IPS DF 6.9 (cell line): ENCODE data around the gene PPT2.
A peak's percentile ranks its signal among the peaks of the same experiment; 100 is the strongest.
"Not testable (repeated sequence)": the region's sequence is repeated elsewhere in the genome, so short reads cannot be mapped to it uniquely, and the experiment has no call there.

Source experiments
- DNase-seq: peaks from one replicate; pipeline ENCODE4 v3.0.0-alpha.2; 2013; ENCODE audit warnings: low read depth, low spot score
- H3K27ac ChIP-seq: one replicate; pipeline ENCODE4 v1.5.1; 2013; ENCODE audit warnings: low read length, control low read depth
- H3K27me3 ChIP-seq: 2 replicates; pipeline ENCODE4 v1.6.1; 2013; ENCODE audit warnings: mild to moderate bottlenecking, low read length; ENCODE audit not compliant: control insufficient read depth, insufficient read depth
- H3K36me3 ChIP-seq: 2 replicates; pipeline ENCODE4 v1.6.1; 2013; ENCODE audit warnings: low read length; ENCODE audit not compliant: control insufficient read depth, insufficient read depth
- H3K4me1 ChIP-seq: 2 replicates; pipeline ENCODE4 v1.6.1; 2013; ENCODE audit warnings: low read length; ENCODE audit not compliant: control insufficient read depth, insufficient read depth
- H3K4me3 ChIP-seq: 2 replicates; pipeline ENCODE4 v1.5.1; 2013; ENCODE audit warnings: mild to moderate bottlenecking, low read length
- H3K9me3 ChIP-seq: 2 replicates; pipeline ENCODE4 v1.6.1; 2013; ENCODE audit warnings: low read length, inconsistent platforms; ENCODE audit not compliant: control insufficient read depth, insufficient read depth
- WGBS: extraction: QIAGEN DNeasy Blood & Tissue Kit; methylation state at CpG from one replicate; pipeline ENCODE4 v1.1.7; 2013; ENCODE audit warnings: mixed read lengths, missing lambda C conversion rate; ENCODE audit not compliant: insufficient read length, insufficient coverage; 5-methylcytosine and 5-hydroxymethylcytosine counted together

The PPT2 gene

GRCh38 chr6:32184084-32184640, 30.2 kb downstream of the PPT2 start, which contains the start of gene AGER:
TSS of gene AGER (minus strand) at chr6:32184253. CDS start at chr6:32184222, 31 bp downstream.
- Histone ChIP-seq H3K36me3 (peaks cover 22% of the 10 kb centered on the region), H3K9me3 (no peaks in the 10 kb centered on the region), H3K4me1 (peaks cover 4% of the 10 kb centered on the region), H3K27me3 (no peaks in the 10 kb centered on the region), H3K4me3 (no peak within 1 kb of the TSS), H3K27ac (no peak within 1 kb of the TSS)
- DNase-seq, result no peak
- no CpG with 5 or more reads among the region's 6 CpGs for WGBS

DNA sequence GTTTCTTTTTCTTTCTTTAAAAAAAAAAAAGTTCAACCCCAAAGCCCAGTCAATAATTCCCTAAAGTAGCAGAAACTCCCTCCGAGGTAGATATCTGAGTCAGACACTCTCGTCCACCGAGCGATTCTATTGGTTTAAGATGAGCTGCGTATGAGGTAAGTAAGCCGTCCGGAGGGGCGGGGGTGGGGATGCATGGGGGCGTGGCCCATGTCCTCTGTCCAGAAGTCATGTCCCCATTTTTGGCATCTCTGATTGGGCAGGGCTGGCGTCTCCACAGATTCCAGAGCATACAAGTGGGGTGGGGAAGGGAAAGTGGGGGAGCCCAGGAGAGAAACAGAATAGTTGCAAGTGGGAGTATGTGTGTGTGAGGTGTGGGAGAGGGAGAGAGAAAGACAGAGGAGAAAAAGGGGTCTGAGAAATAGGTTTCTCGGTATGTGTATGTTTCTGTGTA, 31.8 kb downstream of the PPT2 start:
- H3K27me3 ChIP-seq, H3K9me3 ChIP-seq, DNase-seq, H3K4me3 ChIP-seq, H3K4me1 ChIP-seq, H3K27ac ChIP-seq: not testable (repeated sequence)
- H3K36me3 ChIP-seq, result peaks cover 22% of the 10 kb centered on the region
- WGBS, result no CpG with 5 or more reads among the region's 11 CpGs

DNA sequence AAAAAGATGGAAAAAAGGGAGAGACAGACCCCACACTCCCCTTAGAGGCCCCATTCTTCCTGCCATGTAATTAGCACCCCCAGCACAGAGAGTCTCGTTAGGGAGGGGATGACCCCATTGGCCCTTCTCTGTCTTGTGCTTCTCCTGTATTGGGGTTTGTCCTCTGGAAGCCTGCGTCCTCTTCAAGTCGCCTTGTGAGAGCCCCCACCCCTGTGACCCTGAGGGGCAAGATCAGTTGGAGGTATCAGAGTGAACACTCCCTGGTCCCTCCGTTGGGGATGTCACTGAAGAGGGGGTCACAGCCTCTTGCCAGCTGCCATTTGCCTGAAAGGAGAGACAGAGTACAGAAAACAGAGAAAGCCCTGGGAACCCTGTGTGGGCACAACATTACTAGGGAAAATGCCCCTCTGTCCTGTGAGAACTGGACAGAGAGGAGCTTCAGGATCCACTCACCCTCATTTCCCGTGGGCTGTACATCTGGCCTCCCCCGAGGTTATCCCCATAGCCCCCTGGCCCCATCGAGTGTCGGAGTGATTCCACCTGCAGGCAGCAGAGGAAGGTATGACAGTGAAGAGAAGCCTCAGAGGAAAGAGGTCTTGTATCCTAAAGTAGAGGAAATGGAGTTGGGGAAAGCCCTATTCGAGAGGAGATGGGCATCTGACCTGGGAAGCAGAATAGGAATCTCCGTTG, 32.4 kb downstream of the PPT2 start:
- WGBS, result no CpG with 5 or more reads among the region's 10 CpGs
- not testable (repeated sequence) for H3K4me3 ChIP-seq, H3K27me3 ChIP-seq, H3K27ac ChIP-seq, H3K9me3 ChIP-seq, H3K4me1 ChIP-seq, DNase-seq
- H3K36me3 ChIP-seq, result peaks cover 19% of the 10 kb centered on the region

DNA sequence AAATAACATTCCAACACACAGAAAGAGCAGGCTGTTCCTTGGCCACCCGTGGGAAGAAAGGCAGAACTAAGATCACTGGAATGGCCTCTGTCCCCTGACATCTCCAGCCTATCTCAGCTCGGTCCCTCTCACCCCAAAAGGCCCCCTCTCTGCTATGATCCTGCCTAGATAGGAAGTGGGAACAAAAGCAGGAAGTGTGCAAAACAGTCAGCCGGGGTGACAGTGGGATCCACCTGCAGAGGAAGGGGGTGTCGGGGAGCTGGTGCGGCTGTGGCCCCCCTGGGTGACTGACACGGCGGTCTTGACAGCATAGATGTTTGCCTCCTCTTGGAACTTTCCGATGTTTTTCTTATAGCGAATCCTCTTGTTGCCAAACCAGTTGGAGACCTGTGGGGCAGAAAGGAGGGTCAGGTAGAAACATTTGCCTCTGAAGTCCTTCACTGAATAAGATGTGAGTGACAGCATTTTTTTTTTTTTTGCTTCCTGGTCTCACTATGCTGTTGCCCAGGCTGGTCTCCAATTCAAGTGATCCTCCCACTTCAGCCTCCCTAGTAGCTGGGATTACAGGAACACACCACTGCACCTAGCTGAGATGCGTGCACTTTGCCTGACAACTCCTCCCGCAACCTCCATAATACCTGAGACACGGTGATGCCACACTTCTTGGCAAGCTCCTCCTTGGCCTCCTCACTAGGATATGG, 33.2 kb downstream of the PPT2 start:
- no peak for DNase-seq
- peaks cover 10% of the 10 kb centered on the region for H3K4me1 ChIP-seq
- peaks cover 17% of the 10 kb centered on the region for H3K36me3 ChIP-seq
- no CpG with 5 or more reads among the region's 12 CpGs for WGBS
- no peaks in the 10 kb centered on the region for H3K27me3 ChIP-seq
- no peak overlapping the region for H3K27ac ChIP-seq
- no peaks in the 10 kb centered on the region for H3K9me3 ChIP-seq
- no peak overlapping the region for H3K4me3 ChIP-seq

DNA sequence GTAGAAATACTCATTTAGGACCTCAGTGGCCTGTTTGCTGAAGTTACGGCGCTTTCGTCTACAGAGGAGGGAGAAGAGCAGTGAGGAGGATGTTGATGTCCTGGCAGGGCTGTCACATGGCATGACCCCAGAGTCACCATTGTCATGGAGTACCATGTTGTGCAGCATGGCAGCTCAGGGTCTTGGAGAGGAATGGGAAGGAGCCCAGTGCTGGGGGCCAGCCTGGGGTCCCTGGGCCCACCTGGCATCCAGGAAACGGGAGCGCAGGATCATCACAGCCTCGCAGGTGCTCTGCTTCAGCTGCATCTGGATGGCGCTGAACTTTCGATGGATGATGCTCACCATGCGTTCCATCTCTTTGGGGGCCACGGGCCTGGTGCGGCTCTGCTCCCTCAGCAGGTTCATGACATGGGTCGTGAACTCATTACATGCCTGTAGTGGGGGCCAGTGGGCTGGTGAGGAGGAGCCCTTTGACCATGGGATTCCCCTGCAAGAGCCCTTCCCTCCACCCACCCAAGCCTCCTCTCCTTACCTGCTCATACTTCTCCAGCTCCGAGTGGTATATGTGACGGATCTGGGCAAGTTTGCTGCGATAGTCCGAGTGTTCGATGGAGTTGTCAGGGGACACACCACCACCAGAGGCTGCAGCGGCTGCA, 33.9 kb downstream of the PPT2 start:
- not testable (repeated sequence) for H3K27ac ChIP-seq
- peaks cover 17% of the 10 kb centered on the region for H3K36me3 ChIP-seq
- WGBS, result no CpG with 5 or more reads among the region's 18 CpGs

DNA sequence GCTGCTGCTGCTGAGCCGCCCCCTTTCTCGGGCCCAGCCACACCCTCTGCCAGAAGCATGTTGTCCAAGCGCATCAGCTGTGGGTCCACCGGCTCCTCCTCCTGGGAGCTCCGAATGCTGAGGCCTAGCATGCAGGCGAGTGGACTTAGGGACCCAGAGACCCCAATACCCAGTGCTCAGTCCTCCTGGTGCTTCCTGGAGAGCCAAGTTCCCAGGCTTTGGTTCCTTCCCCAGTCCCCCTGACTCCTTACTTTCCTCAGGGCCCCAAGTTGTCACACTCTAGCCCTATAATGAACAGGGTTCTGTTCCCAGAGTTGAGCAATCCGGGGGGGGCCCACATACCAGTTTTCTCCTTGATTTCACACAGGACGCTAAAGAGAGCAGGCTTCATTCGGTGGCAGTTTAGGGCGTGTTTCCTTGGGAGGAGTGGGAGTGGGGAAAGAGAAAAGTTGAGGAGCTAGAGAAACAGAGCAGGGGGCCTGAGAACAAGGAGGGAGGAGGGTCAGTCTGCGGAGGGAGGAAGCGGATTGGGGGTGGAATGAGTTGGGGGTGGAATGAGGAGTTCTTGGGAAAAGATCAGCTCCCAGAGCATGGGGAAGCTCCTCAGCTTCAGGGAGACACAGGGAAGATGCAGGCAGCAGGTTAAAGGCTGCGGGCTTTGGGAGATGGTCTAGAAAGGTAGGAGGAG, 34.6 kb downstream of the PPT2 start:
- H3K4me3 ChIP-seq, result peak overlapping the region; percentile 45; the same call in 1 of the 2 replicates
- WGBS, result no CpG with 5 or more reads among the region's 13 CpGs
- H3K9me3 ChIP-seq, result no peaks in the 10 kb centered on the region
- H3K4me1 ChIP-seq, result peaks cover 11% of the 10 kb centered on the region
- no peak overlapping the region for H3K27ac ChIP-seq
- peaks cover 14% of the 10 kb centered on the region; the same call in 1 of the 2 replicates for H3K36me3 ChIP-seq
- DNase-seq, result no peak
- H3K27me3 ChIP-seq, result no peaks in the 10 kb centered on the region

More for the DNA sequence above, 33.9 kb downstream of the PPT2 start:
- not testable (repeated sequence) for H3K27me3 ChIP-seq, H3K9me3 ChIP-seq, H3K4me3 ChIP-seq, DNase-seq
- H3K4me1 ChIP-seq, result peaks cover 11% of the 10 kb centered on the region

GRCh38 chr6:32189069-32189741, 35.3 kb downstream of the PPT2 start:
- WGBS, result no CpG with 5 or more reads among the region's 10 CpGs
- Histone ChIP-seq H3K27me3 (no peaks in the 10 kb centered on the region), H3K4me1 (peaks cover 9% of the 10 kb centered on the region), H3K4me3 (peak overlapping the region; percentile 45; the same call in 1 of the 2 replicates), H3K27ac (no peak overlapping the region), H3K9me3 (no peaks in the 10 kb centered on the region), H3K36me3 (peaks cover 14% of the 10 kb centered on the region; the same call in 1 of the 2 replicates)
- no peak for DNase-seq

DNA sequence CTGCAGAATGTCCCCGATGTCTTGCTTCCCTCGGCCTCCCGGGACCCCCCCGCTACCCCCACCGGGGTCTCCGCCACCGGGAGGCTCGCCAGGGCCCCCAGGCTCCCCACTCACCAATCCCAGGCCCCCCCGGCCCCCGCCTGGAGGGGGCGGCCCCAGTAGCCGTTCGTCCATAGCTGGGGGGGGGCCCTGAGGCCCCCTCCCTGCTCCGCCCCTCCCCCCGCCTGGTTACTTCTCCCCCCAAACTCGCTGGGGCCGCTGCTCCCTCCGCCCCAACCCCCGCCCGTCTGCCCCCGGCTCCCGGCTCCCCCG, 35.8 kb downstream of the PPT2 start:
- H3K36me3 ChIP-seq, result peaks cover 14% of the 10 kb centered on the region; the same call in 1 of the 2 replicates
- H3K4me1 ChIP-seq, result peaks cover 9% of the 10 kb centered on the region
- WGBS, result no CpG with 5 or more reads among the region's 23 CpGs
- H3K27ac ChIP-seq, result no peak overlapping the region
- no peaks in the 10 kb centered on the region for H3K9me3 ChIP-seq
- peak overlapping the region; percentile 45; the same call in 1 of the 2 replicates for H3K4me3 ChIP-seq
- H3K27me3 ChIP-seq, result no peaks in the 10 kb centered on the region
- DNase-seq, result no peak

- H3K4me3 ChIP-seq, result peak within 1 kb of the TSS; percentile 45; the same call in 1 of the 2 replicates
- no peak for DNase-seq
- WGBS, result no CpG with 5 or more reads among the region's 23 CpGs
- no peak within 1 kb of the TSS for H3K27ac ChIP-seq
- no peaks in the 10 kb centered on the region for H3K9me3 ChIP-seq
- H3K27me3 ChIP-seq, result no peaks in the 10 kb centered on the region
- peaks cover 10% of the 10 kb centered on the region for H3K4me1 ChIP-seq
- H3K36me3 ChIP-seq, result peaks cover 14% of the 10 kb centered on the region; the same call in 1 of the 2 replicates
Measured at GRCh38 chr6:32190054-32190851, 36.3 kb downstream of the PPT2 start, which contains the start of gene PBX2. TSS of gene PBX2 (minus strand) at chr6:32190202. CDS start at chr6:32189915, 287 bp downstream.
